ENCODE data around the gene PRPH.
A peak's percentile ranks its signal among the peaks of the same experiment; 100 is the strongest.

PRPH gene

GRCh38 chr12:49334681-49335080 lies 39.7 kb downstream of the PRPH start:
- no peak overlapping the region for H3K9ac ChIP-seq
- no peaks in the 10 kb centered on the region for H3K9me3 ChIP-seq (ENCODE audit: control insufficient read depth, low read length)
- peaks cover 9% of the 10 kb centered on the region for H3K4me1 ChIP-seq
- no peak overlapping the region for H3K4me3 ChIP-seq (ENCODE audit: low read depth, low read length)
- H3K36me3 ChIP-seq (ENCODE audit: control insufficient read depth, insufficient read depth, low read length), result no peaks in the 10 kb centered on the region
- H3K79me2 ChIP-seq, result no peaks in the 10 kb centered on the region
- H3K4me2 ChIP-seq (ENCODE audit: low read length), result no peak overlapping the region
- no peaks in the 10 kb centered on the region for H3K27me3 ChIP-seq (ENCODE audit: control insufficient read depth, insufficient read depth, low read length)
- H3K27ac ChIP-seq, result no peak overlapping the region
- TF ChIP-seq, protein P1, sequence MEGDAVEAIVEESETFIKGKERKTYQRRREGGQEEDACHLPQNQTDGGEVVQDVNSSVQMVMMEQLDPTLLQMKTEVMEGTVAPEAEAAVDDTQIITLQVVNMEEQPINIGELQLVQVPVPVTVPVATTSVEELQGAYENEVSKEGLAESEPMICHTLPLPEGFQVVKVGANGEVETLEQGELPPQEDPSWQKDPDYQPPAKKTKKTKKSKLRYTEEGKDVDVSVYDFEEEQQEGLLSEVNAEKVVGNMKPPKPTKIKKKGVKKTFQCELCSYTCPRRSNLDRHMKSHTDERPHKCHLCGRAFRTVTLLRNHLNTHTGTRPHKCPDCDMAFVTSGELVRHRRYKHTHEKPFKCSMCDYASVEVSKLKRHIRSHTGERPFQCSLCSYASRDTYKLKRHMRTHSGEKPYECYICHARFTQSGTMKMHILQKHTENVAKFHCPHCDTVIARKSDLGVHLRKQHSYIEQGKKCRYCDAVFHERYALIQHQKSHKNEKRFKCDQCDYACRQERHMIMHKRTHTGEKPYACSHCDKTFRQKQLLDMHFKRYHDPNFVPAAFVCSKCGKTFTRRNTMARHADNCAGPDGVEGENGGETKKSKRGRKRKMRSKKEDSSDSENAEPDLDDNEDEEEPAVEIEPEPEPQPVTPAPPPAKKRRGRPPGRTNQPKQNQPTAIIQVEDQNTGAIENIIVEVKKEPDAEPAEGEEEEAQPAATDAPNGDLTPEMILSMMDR (IDR thresholded peaks at IDR 0.05), result no peak
- H2AFZ ChIP-seq, result no peak overlapping the region

GRCh38 chr12:49335118-49335954 lies 40.4 kb downstream of the PRPH start:
- Histone ChIP-seq H3K9ac (no peak overlapping the region), H3K27ac (no peak overlapping the region), H3K4me1 (peaks cover 9% of the 10 kb centered on the region), H3K36me3 (ENCODE audit: control insufficient read depth, insufficient read depth, low read length) (no peaks in the 10 kb centered on the region), H3K9me3 (ENCODE audit: control insufficient read depth, low read length) (no peaks in the 10 kb centered on the region), H3K79me2 (no peaks in the 10 kb centered on the region), H3K4me3 (ENCODE audit: low read depth, low read length) (no peak overlapping the region), H2AFZ (no peak overlapping the region), H3K27me3 (ENCODE audit: control insufficient read depth, insufficient read depth, low read length) (no peaks in the 10 kb centered on the region), H3K4me2 (ENCODE audit: low read length) (no peak overlapping the region)
- TF ChIP-seq, protein P1 (IDR thresholded peaks at IDR 0.05), result no peak

DNA sequence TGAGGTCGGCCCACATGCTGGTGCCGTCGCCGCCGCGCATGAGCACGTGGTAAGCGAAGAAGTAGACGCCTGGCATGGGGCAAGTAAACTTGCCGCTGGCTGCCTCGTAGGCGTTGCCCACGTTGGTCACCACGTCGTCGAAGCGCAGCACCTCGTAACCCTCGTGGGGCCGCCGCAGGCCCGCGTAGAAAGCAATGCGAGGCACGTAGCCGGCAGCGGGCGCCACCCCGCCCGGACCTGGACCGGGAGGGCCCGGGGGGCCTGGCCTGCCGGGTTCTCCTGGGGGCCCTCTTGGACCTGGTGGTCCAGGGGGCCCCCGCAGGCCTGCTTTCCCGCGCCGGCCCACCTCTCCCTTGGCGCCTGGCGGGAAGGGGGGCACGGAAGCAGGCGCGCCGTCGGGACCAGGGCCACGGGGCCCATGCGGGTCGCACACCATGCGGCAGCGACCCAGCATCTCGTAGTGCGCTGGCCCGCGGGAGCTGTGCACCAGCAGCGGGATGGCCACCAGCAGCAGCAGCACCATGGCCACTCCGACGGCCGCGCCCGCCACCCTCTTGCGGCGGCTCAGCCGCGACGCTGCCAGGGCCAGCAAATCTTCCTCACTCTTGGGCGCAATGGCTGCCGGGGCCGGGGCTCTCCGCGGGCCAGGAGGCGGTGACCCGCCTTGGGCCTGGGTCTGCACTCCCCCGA lies 41.2 kb downstream of the PRPH start:
- no peaks in the 10 kb centered on the region for H3K9me3 ChIP-seq (ENCODE audit: control insufficient read depth, low read length)
- no peaks in the 10 kb centered on the region for H3K79me2 ChIP-seq
- no peak overlapping the region for H3K9ac ChIP-seq
- H3K27ac ChIP-seq, result no peak overlapping the region
- no peak overlapping the region for H3K4me2 ChIP-seq (ENCODE audit: low read length)
- peak overlapping the region; percentile 85 for H2AFZ ChIP-seq
- no peak overlapping the region for H3K4me3 ChIP-seq (ENCODE audit: low read depth, low read length)
- no peaks in the 10 kb centered on the region for H3K36me3 ChIP-seq (ENCODE audit: control insufficient read depth, insufficient read depth, low read length)
- peaks cover 9% of the 10 kb centered on the region for H3K4me1 ChIP-seq
- TF ChIP-seq, protein P1 (IDR thresholded peaks at IDR 0.05), result no peak
- no peaks in the 10 kb centered on the region for H3K27me3 ChIP-seq (ENCODE audit: control insufficient read depth, insufficient read depth, low read length)

- no peaks in the 10 kb centered on the region for H3K36me3 ChIP-seq (ENCODE audit: control insufficient read depth, insufficient read depth, low read length)
- no peak within 1 kb of the TSS for H3K27ac ChIP-seq
- H3K27me3 ChIP-seq (ENCODE audit: control insufficient read depth, insufficient read depth, low read length), result no peaks in the 10 kb centered on the region
- H3K79me2 ChIP-seq, result no peaks in the 10 kb centered on the region
- H3K4me1 ChIP-seq, result peaks cover 9% of the 10 kb centered on the region
- H3K4me3 ChIP-seq (ENCODE audit: low read depth, low read length), result peak within 1 kb of the TSS; percentile 50
- peak within 1 kb of the TSS; percentile 86 for H3K4me2 ChIP-seq (ENCODE audit: low read length)
- H3K9ac ChIP-seq, result no peak within 1 kb of the TSS
- TF ChIP-seq, protein P1 (IDR thresholded peaks at IDR 0.05), result peak; percentile 98
- no peaks in the 10 kb centered on the region for H3K9me3 ChIP-seq (ENCODE audit: control insufficient read depth, low read length)
- H2AFZ ChIP-seq, result peak within 1 kb of the TSS; percentile 85
Measured at GRCh38 chr12:49336645-49337584, 42.0 kb downstream of the PRPH start, which contains the start of gene C1QL4. TSS of gene C1QL4 (minus strand) at chr12:49337188. CDS start at chr12:49336477, 711 bp downstream.
